ENCODE data around the gene VWDE.

VWDE gene

DNA sequence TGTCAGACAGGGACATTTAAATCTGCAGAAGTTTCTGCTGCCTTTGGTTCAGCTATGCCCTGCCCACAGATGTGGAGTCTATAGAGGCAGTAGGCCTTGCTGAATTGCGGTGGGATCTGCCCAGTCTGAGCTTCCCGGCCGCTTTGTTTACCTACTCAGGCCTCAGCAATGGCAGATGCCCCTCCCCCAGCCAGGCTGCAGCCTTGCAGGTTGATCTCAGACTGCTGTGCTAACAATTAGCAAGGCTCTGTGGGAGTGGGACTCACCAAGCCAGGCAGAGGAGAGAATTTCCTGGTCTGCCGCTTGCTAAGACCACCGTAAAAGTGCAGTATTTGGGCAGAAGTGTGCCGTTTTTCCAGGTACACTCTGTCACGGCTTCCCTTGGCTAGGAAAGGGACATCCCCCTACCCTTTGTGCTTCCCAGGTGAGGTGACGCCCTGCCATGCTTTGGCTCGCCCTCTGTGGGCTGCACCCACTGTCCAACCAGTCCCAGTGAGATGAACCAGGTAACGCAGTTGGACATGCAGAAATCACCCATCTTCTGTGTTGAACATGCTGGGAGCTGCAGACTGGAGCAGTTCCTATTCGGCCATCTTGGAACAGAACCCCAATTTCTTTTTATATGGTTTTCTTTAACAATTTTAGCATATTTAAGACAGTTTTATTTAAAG lies 28.4 kb upstream of the VWDE start:
- Histone ChIP-seq H2AFZ (ENCODE audit: insufficient read depth, low read length, poor library complexity) (no peak overlapping the region), H3K23ac (ENCODE audit: low read length) (no peak overlapping the region), H4K91ac (ENCODE audit: low read depth, low read length) (no peak overlapping the region), H3K27me3 (ENCODE audit: insufficient read depth, low read length) (no peaks in the 10 kb centered on the region), H3K79me2 (ENCODE audit: control insufficient read depth, insufficient read depth, low read length, poor library complexity) (no peaks in the 10 kb centered on the region), H4K12ac (ENCODE audit: low read depth, low read length) (no peak overlapping the region), H2BK120ac (ENCODE audit: insufficient read depth, low read length, poor library complexity) (no peak overlapping the region), H3K4me3 (ENCODE audit: low read depth, low read length) (no peak overlapping the region), H3K36me3 (ENCODE audit: control insufficient read depth in 1 of 2, insufficient read depth in 2 of 2, low read length in 2 of 2) (no peaks in the 10 kb centered on the region), H3K27ac (ENCODE audit: low read depth, low read length) (no peak overlapping the region), H3K79me1 (ENCODE audit: low read length) (no peaks in the 10 kb centered on the region), H4K8ac (ENCODE audit: low read depth, low read length) (no peak overlapping the region), H3K4me2 (ENCODE audit: low read length) (no peak overlapping the region), H2BK5ac (ENCODE audit: low read depth, low read length, poor library complexity) (no peak overlapping the region), H3K14ac (ENCODE audit: low read length) (no peak overlapping the region), H3K18ac (ENCODE audit: low read length) (no peak overlapping the region), H2AK5ac (ENCODE audit: low read length) (no peak overlapping the region), H3K4ac (ENCODE audit: low read depth, low read length) (no peak overlapping the region), H3K9ac (ENCODE audit: low read length) (no peak overlapping the region), H2BK12ac (ENCODE audit: low read length) (no peak overlapping the region), H3K9me3 (ENCODE audit: insufficient read depth, low read depth, low read length) (no peaks in the 10 kb centered on the region), H3K4me1 (ENCODE audit: control insufficient read depth in 1 of 2, insufficient read depth in 2 of 2, low read length in 2 of 2) (no peaks in the 10 kb centered on the region)
- no peak for DNase-seq
- WGBS (ENCODE audit: extremely low coverage, insufficient coverage, insufficient read length), result no CpG with 5 or more reads among the region's 11 CpGs

DNA sequence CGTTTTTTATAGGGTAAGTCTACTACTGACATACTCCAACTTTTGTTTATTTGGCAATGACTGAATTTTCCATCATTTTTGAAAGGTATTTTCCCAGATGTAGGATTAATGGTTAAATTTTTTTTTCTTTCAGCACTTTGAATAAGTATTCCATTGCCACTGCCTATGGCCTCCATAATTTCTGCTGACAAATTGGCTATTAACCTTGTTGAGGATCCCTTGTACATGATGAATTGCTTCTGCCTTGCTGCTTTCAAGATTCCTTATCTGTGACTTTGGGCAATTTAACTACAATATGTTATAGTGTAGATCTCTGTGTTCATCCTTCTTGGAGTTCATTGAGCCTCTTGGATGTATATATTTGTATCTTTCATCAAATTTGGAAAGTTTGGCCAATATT lies 21.6 kb upstream of the VWDE start:
- Histone ChIP-seq H2AK5ac (ENCODE audit: low read length) (no peak overlapping the region), H4K91ac (ENCODE audit: low read depth, low read length) (no peak overlapping the region), H3K18ac (ENCODE audit: low read length) (no peak overlapping the region), H4K8ac (ENCODE audit: low read depth, low read length) (no peak overlapping the region), H3K27ac (ENCODE audit: low read depth, low read length) (no peak overlapping the region), H3K4ac (ENCODE audit: low read depth, low read length) (no peak overlapping the region), H3K9ac (ENCODE audit: low read length) (no peak overlapping the region), H3K9me3 (ENCODE audit: insufficient read depth, low read depth, low read length) (no peaks in the 10 kb centered on the region), H4K12ac (ENCODE audit: low read depth, low read length) (no peak overlapping the region), H3K4me1 (ENCODE audit: control insufficient read depth in 1 of 2, insufficient read depth in 2 of 2, low read length in 2 of 2) (no peaks in the 10 kb centered on the region), H2AFZ (ENCODE audit: insufficient read depth, low read length, poor library complexity) (no peak overlapping the region), H2BK5ac (ENCODE audit: low read depth, low read length, poor library complexity) (no peak overlapping the region), H3K4me3 (ENCODE audit: low read depth, low read length) (no peak overlapping the region), H3K27me3 (ENCODE audit: insufficient read depth, low read length) (no peaks in the 10 kb centered on the region), H3K79me1 (ENCODE audit: low read length) (no peaks in the 10 kb centered on the region), H2BK12ac (ENCODE audit: low read length) (no peak overlapping the region), H3K14ac (ENCODE audit: low read length) (no peak overlapping the region), H3K36me3 (ENCODE audit: control insufficient read depth in 1 of 2, insufficient read depth in 2 of 2, low read length in 2 of 2) (no peaks in the 10 kb centered on the region), H3K4me2 (ENCODE audit: low read length) (no peak overlapping the region), H2BK120ac (ENCODE audit: insufficient read depth, low read length, poor library complexity) (no peak overlapping the region), H3K23ac (ENCODE audit: low read length) (no peak overlapping the region), H3K79me2 (ENCODE audit: control insufficient read depth, insufficient read depth, low read length, poor library complexity) (no peaks in the 10 kb centered on the region)
- WGBS (ENCODE audit: extremely low coverage, insufficient coverage, insufficient read length), result no CpG with 5 or more reads among the region's 1 CpG
- no peak for DNase-seq

DNA sequence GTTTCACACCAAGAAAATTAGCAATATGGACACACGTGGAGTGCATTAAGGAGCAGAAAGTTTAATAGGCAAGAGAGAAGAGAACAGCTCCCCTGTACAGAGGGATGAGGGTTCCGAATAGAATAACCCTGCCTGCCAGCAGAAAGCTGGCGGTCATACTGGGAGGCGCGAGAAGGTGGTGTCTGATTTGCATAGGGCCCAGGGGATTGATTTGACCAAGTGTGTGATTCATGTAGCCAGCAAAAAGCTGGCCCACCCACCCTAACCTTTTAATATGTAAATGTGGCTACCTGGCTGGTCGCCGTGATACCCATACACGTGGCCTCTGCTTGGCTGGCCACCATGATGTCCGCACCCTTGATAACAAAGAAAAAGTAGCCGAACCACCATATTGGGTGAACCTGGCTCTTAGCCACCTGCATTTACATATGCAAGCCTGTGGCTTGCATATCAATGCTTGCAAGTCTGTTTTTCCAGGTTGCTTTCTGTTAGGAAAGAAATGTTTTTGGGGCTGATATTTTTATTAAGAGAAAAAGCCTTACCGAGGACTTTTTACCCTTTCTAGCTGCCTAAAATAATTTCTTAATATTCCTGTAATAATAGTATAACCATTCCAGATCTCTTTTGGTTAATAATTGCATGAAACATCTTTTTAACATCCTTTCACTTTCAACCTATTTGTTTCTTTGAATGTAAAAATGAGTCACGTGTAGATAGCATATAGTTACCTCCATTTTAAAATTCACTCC lies 20.5 kb upstream of the VWDE start:
- no CpG with 5 or more reads among the region's 12 CpGs for WGBS (ENCODE audit: extremely low coverage, insufficient coverage, insufficient read length)
- Histone ChIP-seq H3K18ac (ENCODE audit: low read length) (no peak overlapping the region), H3K9me3 (ENCODE audit: insufficient read depth, low read depth, low read length) (no peaks in the 10 kb centered on the region)

DNA sequence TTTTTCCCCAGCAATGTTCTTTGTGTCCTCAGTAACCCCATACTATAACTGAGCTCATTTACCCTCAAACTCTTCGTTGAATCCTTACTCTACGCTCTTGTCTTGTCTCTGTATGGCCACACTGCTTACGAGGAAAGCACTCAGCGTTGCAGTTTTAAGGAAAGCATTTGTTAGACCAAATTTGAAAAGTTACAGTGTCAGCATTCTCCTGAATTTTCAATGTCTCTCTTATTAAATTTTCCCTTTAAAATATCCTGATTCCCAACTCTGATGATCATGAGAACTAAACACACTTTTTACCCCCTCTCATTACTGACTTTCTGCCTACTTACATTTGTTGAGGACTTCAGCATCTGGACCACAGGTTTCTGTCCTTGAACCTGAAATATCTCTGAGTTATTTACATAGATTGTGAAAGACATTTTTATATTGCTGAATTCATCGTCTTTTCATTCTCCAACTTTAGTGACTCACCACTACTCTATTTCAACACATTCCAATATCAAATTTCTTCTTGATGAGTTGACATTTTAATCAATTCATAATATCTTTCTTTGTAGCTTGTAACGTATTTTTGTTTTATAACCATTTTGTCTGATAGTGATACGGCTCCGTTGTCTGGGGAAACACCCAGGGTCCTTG lies 19.8 kb upstream of the VWDE start:
- H4K91ac ChIP-seq (ENCODE audit: low read depth, low read length), result no peak overlapping the region
- no peaks in the 10 kb centered on the region for H3K27me3 ChIP-seq (ENCODE audit: insufficient read depth, low read length)
- H3K14ac ChIP-seq (ENCODE audit: low read length), result no peak overlapping the region
- no peak overlapping the region for H2BK12ac ChIP-seq (ENCODE audit: low read length)
- H3K79me2 ChIP-seq (ENCODE audit: control insufficient read depth, insufficient read depth, low read length, poor library complexity), result no peaks in the 10 kb centered on the region
- H3K4me1 ChIP-seq (ENCODE audit: control insufficient read depth in 1 of 2, insufficient read depth in 2 of 2, low read length in 2 of 2), result no peaks in the 10 kb centered on the region
- no peak overlapping the region for H3K4me2 ChIP-seq (ENCODE audit: low read length)
- no peak overlapping the region for H3K4ac ChIP-seq (ENCODE audit: low read depth, low read length)
- H2BK120ac ChIP-seq (ENCODE audit: insufficient read depth, low read length, poor library complexity), result no peak overlapping the region
- H2AK5ac ChIP-seq (ENCODE audit: low read length), result no peak overlapping the region
- H3K18ac ChIP-seq (ENCODE audit: low read length), result no peak overlapping the region
- no peak overlapping the region for H4K12ac ChIP-seq (ENCODE audit: low read depth, low read length)
- no peak overlapping the region for H2AFZ ChIP-seq (ENCODE audit: insufficient read depth, low read length, poor library complexity)
- no peak overlapping the region for H2BK5ac ChIP-seq (ENCODE audit: low read depth, low read length, poor library complexity)
- no peaks in the 10 kb centered on the region for H3K9me3 ChIP-seq (ENCODE audit: insufficient read depth, low read depth, low read length)
- WGBS (ENCODE audit: extremely low coverage, insufficient coverage, insufficient read length), result 100% methylated on average over 1 of the region's 8 CpGs
- H3K79me1 ChIP-seq (ENCODE audit: low read length), result no peaks in the 10 kb centered on the region
- no peak overlapping the region for H3K27ac ChIP-seq (ENCODE audit: low read depth, low read length)
- no peak overlapping the region for H3K23ac ChIP-seq (ENCODE audit: low read length)
- no peak overlapping the region for H3K4me3 ChIP-seq (ENCODE audit: low read depth, low read length)
- DNase-seq, result no peak
- H3K9ac ChIP-seq (ENCODE audit: low read length), result no peak overlapping the region
- H3K36me3 ChIP-seq (ENCODE audit: control insufficient read depth in 1 of 2, insufficient read depth in 2 of 2, low read length in 2 of 2), result no peaks in the 10 kb centered on the region
- H4K8ac ChIP-seq (ENCODE audit: low read depth, low read length), result no peak overlapping the region

More for the DNA sequence above, 20.5 kb upstream of the VWDE start:
- no peak overlapping the region for H2BK120ac ChIP-seq (ENCODE audit: insufficient read depth, low read length, poor library complexity)
- H2AK5ac ChIP-seq (ENCODE audit: low read length), result no peak overlapping the region
- H3K4me3 ChIP-seq (ENCODE audit: low read depth, low read length), result no peak overlapping the region
- no peaks in the 10 kb centered on the region for H3K27me3 ChIP-seq (ENCODE audit: insufficient read depth, low read length)
- H3K14ac ChIP-seq (ENCODE audit: low read length), result no peak overlapping the region
- no peak for DNase-seq
- no peak overlapping the region for H3K4ac ChIP-seq (ENCODE audit: low read depth, low read length)
- H3K4me1 ChIP-seq (ENCODE audit: control insufficient read depth in 1 of 2, insufficient read depth in 2 of 2, low read length in 2 of 2), result no peaks in the 10 kb centered on the region
- H3K27ac ChIP-seq (ENCODE audit: low read depth, low read length), result no peak overlapping the region
- no peaks in the 10 kb centered on the region for H3K79me1 ChIP-seq (ENCODE audit: low read length)
- H4K91ac ChIP-seq (ENCODE audit: low read depth, low read length), result no peak overlapping the region
- no peak overlapping the region for H2AFZ ChIP-seq (ENCODE audit: insufficient read depth, low read length, poor library complexity)
- H3K9ac ChIP-seq (ENCODE audit: low read length), result no peak overlapping the region
- no peak overlapping the region for H2BK5ac ChIP-seq (ENCODE audit: low read depth, low read length, poor library complexity)
- no peaks in the 10 kb centered on the region for H3K79me2 ChIP-seq (ENCODE audit: control insufficient read depth, insufficient read depth, low read length, poor library complexity)
- H3K36me3 ChIP-seq (ENCODE audit: control insufficient read depth in 1 of 2, insufficient read depth in 2 of 2, low read length in 2 of 2), result no peaks in the 10 kb centered on the region
- H4K8ac ChIP-seq (ENCODE audit: low read depth, low read length), result no peak overlapping the region
- H4K12ac ChIP-seq (ENCODE audit: low read depth, low read length), result no peak overlapping the region
- no peak overlapping the region for H2BK12ac ChIP-seq (ENCODE audit: low read length)
- no peak overlapping the region for H3K23ac ChIP-seq (ENCODE audit: low read length)
- H3K4me2 ChIP-seq (ENCODE audit: low read length), result no peak overlapping the region
